Activated CD4-positive, alpha-beta T cell treated with anti-CD3 and anti-CD28 coated beads for 36 hours (primary cell): ENCODE results near the gene SPOCK1. TPM values are rescaled to one million over a fixed set of nuclear protein-coding genes. Genes with fewer than 3 reads are reported as not detected.

Experiments used
- ATAC-seq: fragments of 200-7000 bp; cut with Tn5 transposase; one replicate; pipeline ENCODE4 v1.10.0; 2021; ENCODE audit warnings: mild to moderate bottlenecking, moderate library complexity
- CTCF ChIA-PET: fragments of 350-600 bp; sonication (Branson Sonifier 250); formaldehyde crosslinking; loops from one replicate; lab custom pipeline; 2021; ENCODE audit warnings: antibody characterized with exemption; lab: Charles Lee
- POLR2A ChIA-PET: fragments of 350-600 bp; sonication (Branson Sonifier 250); formaldehyde crosslinking; loops from one replicate; lab custom pipeline; 2021; ENCODE audit warnings: antibody characterized with exemption, inconsistent platforms; lab: Charles Lee
- DNase-seq: peaks from one replicate; pipeline ENCODE4 v3.0.0-alpha.2; 2020
- H3K27ac Mint-ChIP-seq: one replicate; pipeline ENCODE4 v1.8.0; 2021; ENCODE audit warnings: mixed read lengths
- H3K27me3 Mint-ChIP-seq: one replicate; pipeline ENCODE4 v1.8.0; 2021; ENCODE audit warnings: mixed read lengths
- H3K36me3 Mint-ChIP-seq: one replicate; pipeline ENCODE4 v1.8.0; 2021; ENCODE audit warnings: low read depth, mixed read lengths
- H3K4me1 Mint-ChIP-seq: one replicate; pipeline ENCODE4 v1.8.0; 2021; ENCODE audit warnings: mixed read lengths
- H3K4me3 Mint-ChIP-seq: one replicate; pipeline ENCODE4 v1.8.0; 2021; ENCODE audit warnings: mild to moderate bottlenecking, moderate library complexity, mixed read lengths
- H3K9me3 Mint-ChIP-seq: one replicate; pipeline ENCODE4 v1.8.0; 2021; ENCODE audit warnings: low read depth, mixed read lengths
- intact Hi-C, 2 experiments: fragments of 100-400 bp; cut with DNase I in 1 of 2; cut with micrococcal nuclease in 1 of 2; formaldehyde crosslinking; loops; one replicate each; pipeline versions ENCODE4 v1.14.2 to v1.15.1; 2022 to 2024; cut with DNase I, micrococcal nuclease
- total RNA-seq, 2 experiments: library from RNA; stranded (reverse); gene quantifications; one replicate each; pipeline ENCODE4 v1.2.3, GENCODE V29; 2021

SPOCK1 gene
- total RNA-seq, 2 experiments from 2014 or later, result not detected

GRCh38 chr5:137034764-137035479 is 464.2 kb downstream of the SPOCK1 start:
- no peaks in the 10 kb centered on the region for H3K9me3 Mint-ChIP-seq
- no peaks in the 10 kb centered on the region for H3K4me1 Mint-ChIP-seq
- H3K4me3 Mint-ChIP-seq, result no peak overlapping the region
- H3K27me3 Mint-ChIP-seq, result peaks cover 2% of the 10 kb centered on the region
- CTCF ChIA-PET, result no interaction called here
- no peaks in the 10 kb centered on the region for H3K36me3 Mint-ChIP-seq
- DNase-seq (no peak), ATAC-seq (no peak)
- H3K27ac Mint-ChIP-seq, result no peak overlapping the region
- POLR2A ChIA-PET, result interaction anchor here (0.6 kb wide), 1 partner anchor 1310 kb away, joined by 3 read pairs; no protein-coding TSS in a partner anchor
- intact Hi-C loops, result no loop called here

GRCh38 chr5:137034213-137034612 is 464.9 kb downstream of the SPOCK1 start:
- H3K27ac Mint-ChIP-seq, result no peak overlapping the region
- ChIA-PET CTCF (no interaction called here), POLR2A (no interaction called here)
- H3K36me3 Mint-ChIP-seq, result no peaks in the 10 kb centered on the region
- intact Hi-C loops, result no loop called here
- peaks cover 2% of the 10 kb centered on the region for H3K27me3 Mint-ChIP-seq
- H3K9me3 Mint-ChIP-seq, result no peaks in the 10 kb centered on the region
- DNase-seq (no peak), ATAC-seq (no peak)
- H3K4me1 Mint-ChIP-seq, result no peaks in the 10 kb centered on the region
- no peak overlapping the region for H3K4me3 Mint-ChIP-seq

- H3K27ac Mint-ChIP-seq, result no peak overlapping the region
- ChIA-PET POLR2A (no interaction called here), CTCF (no interaction called here)
- intact Hi-C loops, result no loop called here
- ATAC-seq, result no peak
- peaks cover 2% of the 10 kb centered on the region for H3K27me3 Mint-ChIP-seq
- no peaks in the 10 kb centered on the region for H3K4me1 Mint-ChIP-seq
- no peaks in the 10 kb centered on the region for H3K9me3 Mint-ChIP-seq
- H3K36me3 Mint-ChIP-seq, result no peaks in the 10 kb centered on the region
- DNase-seq, result no peak
- H3K4me3 Mint-ChIP-seq, result no peak overlapping the region
Measured at GRCh38 chr5:137032929-137033328, 466.2 kb downstream of the SPOCK1 start.

GRCh38 chr5:137027758-137028157 is 471.4 kb downstream of the SPOCK1 start:
- ChIA-PET CTCF (interaction anchor here (0.6 kb wide), 2 partner anchors 441 to 789 kb away, joined by 3 read pairs; no protein-coding TSS in a partner anchor), POLR2A (no interaction called here)
- H3K27ac Mint-ChIP-seq, result no peak overlapping the region
- intact Hi-C loops, result no loop called here
- H3K4me1 Mint-ChIP-seq, result no peaks in the 10 kb centered on the region
- H3K36me3 Mint-ChIP-seq, result no peaks in the 10 kb centered on the region
- no peaks in the 10 kb centered on the region for H3K9me3 Mint-ChIP-seq
- no peak for DNase-seq
- H3K4me3 Mint-ChIP-seq, result no peak overlapping the region
- ATAC-seq, result no peak
- peaks cover 4% of the 10 kb centered on the region for H3K27me3 Mint-ChIP-seq

- POLR2A ChIA-PET, result no interaction called here
- intact Hi-C loops, result no loop called here
- no peaks in the 10 kb centered on the region for H3K4me1 Mint-ChIP-seq
- no peaks in the 10 kb centered on the region for H3K9me3 Mint-ChIP-seq
- no peak for ATAC-seq
- no peaks in the 10 kb centered on the region for H3K36me3 Mint-ChIP-seq
- no peak overlapping the region for H3K4me3 Mint-ChIP-seq
- peaks cover 3% of the 10 kb centered on the region for H3K27me3 Mint-ChIP-seq
- DNase-seq, result no peak
- no peak overlapping the region for H3K27ac Mint-ChIP-seq
- CTCF ChIA-PET, result interaction anchor here (0.6 kb wide), 1 partner anchor 64 kb away, joined by 3 read pairs; no protein-coding TSS in a partner anchor
Measured at GRCh38 chr5:137026296-137026695, 472.8 kb downstream of the SPOCK1 start.

- intact Hi-C loops, result no loop called here
- no peaks in the 10 kb centered on the region for H3K36me3 Mint-ChIP-seq
- ChIA-PET POLR2A (no interaction called here), CTCF (interaction anchor here (0.6 kb wide), 1 partner anchor 83 kb away, joined by 3 read pairs; no protein-coding TSS in a partner anchor)
- H3K27me3 Mint-ChIP-seq, result peaks cover 3% of the 10 kb centered on the region
- H3K4me1 Mint-ChIP-seq, result no peaks in the 10 kb centered on the region
- no peak overlapping the region for H3K4me3 Mint-ChIP-seq
- no peak for ATAC-seq
- no peak for DNase-seq
- H3K9me3 Mint-ChIP-seq, result no peaks in the 10 kb centered on the region
- no peak overlapping the region for H3K27ac Mint-ChIP-seq
Measured at GRCh38 chr5:137024044-137024443, 475.1 kb downstream of the SPOCK1 start.

GRCh38 chr5:137023371-137023770 is 475.8 kb downstream of the SPOCK1 start:
- ChIA-PET POLR2A (no interaction called here), CTCF (no interaction called here)
- peaks cover 3% of the 10 kb centered on the region for H3K27me3 Mint-ChIP-seq
- H3K27ac Mint-ChIP-seq, result no peak overlapping the region
- H3K4me1 Mint-ChIP-seq, result no peaks in the 10 kb centered on the region
- no peak overlapping the region for H3K4me3 Mint-ChIP-seq
- intact Hi-C loops, result no loop called here
- H3K36me3 Mint-ChIP-seq, result no peaks in the 10 kb centered on the region
- no peak for ATAC-seq
- DNase-seq, result no peak
- H3K9me3 Mint-ChIP-seq, result no peaks in the 10 kb centered on the region

GRCh38 chr5:137022725-137023124 is 476.4 kb downstream of the SPOCK1 start:
- Mint-ChIP-seq H3K36me3 (no peaks in the 10 kb centered on the region), H3K4me3 (no peak overlapping the region), H3K27me3 (peaks cover 3% of the 10 kb centered on the region), H3K27ac (no peak overlapping the region), H3K4me1 (no peaks in the 10 kb centered on the region), H3K9me3 (no peaks in the 10 kb centered on the region)
- DNase-seq (no peak), ATAC-seq (no peak)
- POLR2A ChIA-PET, result no interaction called here
- CTCF ChIA-PET, result interaction anchor here (1.3 kb wide), 1 partner anchor 15 kb away, joined by 3 read pairs; no protein-coding TSS in a partner anchor
- intact Hi-C loops, result no loop called here

- intact Hi-C loops, result no loop called here
- Mint-ChIP-seq H3K4me3 (no peak overlapping the region), H3K27ac (no peak overlapping the region), H3K36me3 (no peaks in the 10 kb centered on the region), H3K4me1 (no peaks in the 10 kb centered on the region), H3K27me3 (peaks cover 3% of the 10 kb centered on the region), H3K9me3 (no peaks in the 10 kb centered on the region)
- ChIA-PET CTCF (interaction anchor here (1.3 kb wide), 1 partner anchor 16 kb away, joined by 3 read pairs; no protein-coding TSS in a partner anchor), POLR2A (no interaction called here)
- ATAC-seq (no peak), DNase-seq (no peak)
Measured at GRCh38 chr5:137022043-137022442, 477.1 kb downstream of the SPOCK1 start.

- intact Hi-C loops, result no loop called here
- H3K4me3 Mint-ChIP-seq, result no peak overlapping the region
Measured at GRCh38 chr5:137019229-137019628, 479.9 kb downstream of the SPOCK1 start.

GRCh38 chr5:137016783-137017324 is 482.3 kb downstream of the SPOCK1 start:
- no peaks in the 10 kb centered on the region for H3K27me3 Mint-ChIP-seq
- H3K36me3 Mint-ChIP-seq, result no peaks in the 10 kb centered on the region
- H3K9me3 Mint-ChIP-seq, result no peaks in the 10 kb centered on the region
- no peak overlapping the region for H3K4me3 Mint-ChIP-seq
- H3K27ac Mint-ChIP-seq, result no peak overlapping the region
- no peaks in the 10 kb centered on the region for H3K4me1 Mint-ChIP-seq
- ATAC-seq (no peak), DNase-seq (no peak)
- intact Hi-C loops, result no loop called here
- ChIA-PET POLR2A (no interaction called here), CTCF (no interaction called here)

More at GRCh38 chr5:137019229-137019628, 479.9 kb downstream of the SPOCK1 start:
- no peak overlapping the region for H3K27ac Mint-ChIP-seq
- no peaks in the 10 kb centered on the region for H3K36me3 Mint-ChIP-seq
- CTCF ChIA-PET, result interaction anchor here (0.7 kb wide), 2 partner anchors 285 to 318 kb away, joined by 3 to 4 read pairs; no protein-coding TSS in a partner anchor
- POLR2A ChIA-PET, result no interaction called here
- ATAC-seq (no peak), DNase-seq (no peak)
- no peaks in the 10 kb centered on the region for H3K27me3 Mint-ChIP-seq
- no peaks in the 10 kb centered on the region for H3K4me1 Mint-ChIP-seq
- H3K9me3 Mint-ChIP-seq, result no peaks in the 10 kb centered on the region
